Activated naive CD8-positive, alpha-beta T cell (primary cell): ENCODE measurements around the gene ADARB2.

Experiments
- H3K27ac Mint-ChIP-seq: one replicate; pipeline ENCODE4 v1.8.0; 2021; ENCODE audit warnings: mixed read lengths
- H3K27me3 Mint-ChIP-seq: one replicate; pipeline ENCODE4 v1.8.0; 2021; ENCODE audit warnings: mixed read lengths
- H3K36me3 Mint-ChIP-seq: one replicate; pipeline ENCODE4 v1.8.0; 2021; ENCODE audit warnings: mixed read lengths
- H3K4me1 Mint-ChIP-seq: one replicate; pipeline ENCODE4 v1.8.0; 2021; ENCODE audit warnings: low read depth, mixed read lengths
- H3K4me3 Mint-ChIP-seq: one replicate; pipeline ENCODE4 v1.8.0; 2021; ENCODE audit warnings: mild to moderate bottlenecking, mixed read lengths
- H3K9me3 Mint-ChIP-seq: one replicate; pipeline ENCODE4 v1.8.0; 2021; ENCODE audit warnings: low read depth, mixed read lengths

ADARB2 gene

DNA sequence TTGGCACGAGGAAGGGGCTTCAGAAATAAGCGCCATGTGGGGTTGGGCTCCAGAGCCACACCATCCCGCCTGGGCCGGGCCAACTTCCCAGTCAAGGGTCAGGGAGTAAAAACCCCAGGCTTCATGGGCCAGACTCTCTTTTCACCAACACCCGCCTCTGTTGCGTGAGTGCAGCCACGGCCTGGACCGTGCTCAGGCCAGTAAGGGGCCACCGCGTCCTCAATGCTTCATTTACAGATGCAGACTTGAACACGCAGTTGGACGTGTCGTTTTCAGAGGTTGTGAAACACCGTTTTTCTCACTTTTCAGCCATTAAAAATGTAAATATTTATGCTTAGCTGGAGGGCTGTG lies 520.1 kb downstream of the ADARB2 start:
- H3K36me3 Mint-ChIP-seq = no peaks in the 10 kb centered on the region
- H3K4me1 Mint-ChIP-seq = no peaks in the 10 kb centered on the region
- H3K4me3 Mint-ChIP-seq = no peak overlapping the region
- no peaks in the 10 kb centered on the region for H3K27me3 Mint-ChIP-seq
- no peaks in the 10 kb centered on the region for H3K9me3 Mint-ChIP-seq
- no peak overlapping the region for H3K27ac Mint-ChIP-seq

DNA sequence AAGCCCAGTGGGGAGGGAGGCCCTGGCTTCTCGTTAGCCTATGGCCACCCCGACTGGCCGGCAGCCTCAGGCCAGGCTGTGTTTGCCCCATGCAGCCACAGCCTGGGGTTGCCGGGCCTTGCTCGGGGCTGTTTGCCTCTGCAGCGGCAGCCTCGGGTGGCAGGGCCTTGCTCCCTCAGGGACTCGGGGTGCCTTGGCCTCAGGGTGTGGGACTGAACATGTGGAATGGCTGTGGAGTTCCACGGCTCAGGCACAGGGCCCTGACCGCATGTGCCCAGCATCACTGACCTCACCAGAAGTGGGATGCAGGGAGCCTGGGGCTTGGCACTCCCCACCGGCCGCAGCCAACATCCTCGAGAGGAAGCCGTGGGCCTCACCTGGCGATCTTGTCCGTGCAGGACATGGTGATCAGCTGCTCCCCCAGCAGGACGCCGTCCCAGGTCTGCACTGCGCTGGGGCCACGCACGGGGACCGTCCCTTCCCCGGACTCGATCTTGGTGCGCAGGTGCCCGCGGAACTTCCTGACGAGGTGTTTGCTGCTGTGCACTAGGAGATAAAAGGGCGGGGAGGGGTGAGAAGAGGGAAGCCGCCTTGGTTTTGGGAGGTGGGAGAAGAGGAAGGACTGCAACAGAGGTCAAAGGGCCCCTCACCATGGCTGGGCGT lies 520.6 kb downstream of the ADARB2 start:
- no peak overlapping the region for H3K27ac Mint-ChIP-seq
- no peaks in the 10 kb centered on the region for H3K4me1 Mint-ChIP-seq
- no peak overlapping the region for H3K4me3 Mint-ChIP-seq
- no peaks in the 10 kb centered on the region for H3K27me3 Mint-ChIP-seq
- H3K36me3 Mint-ChIP-seq = no peaks in the 10 kb centered on the region
- no peaks in the 10 kb centered on the region for H3K9me3 Mint-ChIP-seq

DNA sequence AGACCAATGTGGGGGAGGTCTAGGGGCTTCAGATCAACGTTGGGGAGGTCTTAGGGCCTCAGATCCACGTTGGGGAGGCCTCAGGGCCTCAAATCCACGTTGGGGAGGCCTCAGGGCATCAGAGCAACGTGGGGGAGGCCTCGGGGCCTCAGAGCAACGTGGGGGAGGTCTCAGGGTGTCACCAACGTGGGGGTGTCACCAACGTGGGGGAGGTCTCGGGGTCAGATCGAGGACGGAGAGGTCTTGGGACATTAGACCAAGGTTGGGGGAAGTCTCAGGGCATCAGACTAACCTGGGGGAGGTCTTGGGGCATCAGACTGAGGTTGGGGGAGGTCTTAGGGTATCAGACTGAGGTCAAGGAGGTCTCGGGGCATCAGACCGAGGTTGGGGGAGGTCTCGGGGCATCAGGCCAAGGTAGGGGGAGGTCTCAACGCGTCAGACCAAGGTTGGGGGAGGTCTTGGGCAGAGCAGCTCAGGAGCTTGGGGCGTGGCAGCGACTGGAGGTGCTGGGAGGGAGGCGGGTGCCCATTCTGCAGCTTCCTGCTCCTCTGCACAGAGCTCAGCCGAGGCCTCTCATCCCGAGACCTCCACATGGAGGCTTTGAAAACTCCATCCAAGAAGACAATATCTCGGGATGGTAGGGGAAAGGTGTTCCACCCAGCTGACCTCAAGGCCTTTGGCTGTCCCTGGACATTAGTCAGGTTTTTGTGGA lies 521.3 kb downstream of the ADARB2 start:
- H3K9me3 Mint-ChIP-seq = no peaks in the 10 kb centered on the region
- no peaks in the 10 kb centered on the region for H3K36me3 Mint-ChIP-seq
- H3K27ac Mint-ChIP-seq = no peak overlapping the region
- H3K4me1 Mint-ChIP-seq = no peaks in the 10 kb centered on the region
- H3K27me3 Mint-ChIP-seq = no peaks in the 10 kb centered on the region
- H3K4me3 Mint-ChIP-seq = no peak overlapping the region

DNA sequence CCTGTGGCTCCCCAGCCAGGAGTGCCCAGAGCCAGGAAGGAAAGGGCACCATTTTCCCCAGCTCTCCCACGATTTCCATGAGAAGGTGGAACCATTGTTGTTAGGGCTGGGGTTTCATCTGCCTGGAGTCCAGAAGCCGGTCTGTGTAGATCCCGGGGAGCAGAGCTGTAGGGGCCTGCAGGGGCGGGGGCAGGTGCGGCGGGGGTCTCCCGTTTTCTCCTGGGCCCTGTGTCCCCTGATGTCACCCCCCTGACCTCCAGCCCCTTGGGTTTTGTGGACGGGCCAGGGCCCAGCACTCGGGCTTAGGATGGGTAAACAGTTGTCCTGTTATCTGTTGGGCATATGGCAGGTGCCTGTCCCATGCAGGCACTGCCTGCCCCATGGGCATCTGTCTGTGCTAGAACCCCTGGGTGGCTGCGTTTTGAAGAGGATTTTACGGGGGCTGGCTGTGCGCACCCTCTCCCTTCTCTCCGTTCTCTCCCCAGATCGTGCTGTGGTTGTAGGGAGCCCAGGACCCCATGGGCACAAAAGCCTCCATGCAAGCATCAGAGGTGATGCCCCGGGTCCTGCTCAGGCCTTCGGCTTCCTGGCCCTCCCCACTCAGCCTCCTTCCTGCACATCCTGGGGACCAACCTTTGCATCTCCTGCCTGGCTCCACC lies 522.3 kb downstream of the ADARB2 start:
- no peak overlapping the region for H3K4me3 Mint-ChIP-seq
- H3K9me3 Mint-ChIP-seq = no peaks in the 10 kb centered on the region
- no peaks in the 10 kb centered on the region for H3K27me3 Mint-ChIP-seq
- H3K36me3 Mint-ChIP-seq = no peaks in the 10 kb centered on the region
- no peaks in the 10 kb centered on the region for H3K4me1 Mint-ChIP-seq
- H3K27ac Mint-ChIP-seq = no peak overlapping the region

DNA sequence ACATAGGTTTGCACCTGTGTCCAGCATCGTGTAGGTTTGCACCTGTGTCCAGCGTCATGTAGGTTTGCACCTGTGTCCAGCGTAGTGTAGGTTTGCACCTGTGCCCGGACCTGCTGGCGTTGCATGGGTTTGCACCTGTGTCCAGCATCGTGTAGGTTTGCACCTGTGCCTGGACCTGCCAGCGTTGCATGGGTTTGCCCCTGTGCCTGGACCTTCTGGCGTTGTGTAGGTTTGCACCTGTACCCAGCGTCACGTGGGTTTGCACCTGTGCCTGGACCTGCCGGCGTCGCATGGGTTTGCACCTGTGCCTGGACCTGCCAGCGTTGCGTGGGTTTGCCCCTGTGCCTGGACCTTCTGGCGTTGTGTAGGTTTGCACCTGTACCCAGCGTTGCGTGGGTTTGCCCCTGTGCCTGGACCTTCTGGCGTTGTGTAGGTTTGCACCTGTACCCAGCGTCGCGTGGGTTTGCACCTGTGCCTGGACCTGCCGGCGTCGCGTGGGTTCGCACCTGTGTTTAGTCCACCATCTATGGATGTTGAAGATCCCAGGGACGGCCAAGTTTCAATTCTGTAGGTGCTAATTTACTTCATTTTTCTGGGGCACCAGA lies 523.2 kb downstream of the ADARB2 start:
- Mint-ChIP-seq H3K27ac (no peak overlapping the region), H3K4me3 (no peak overlapping the region), H3K4me1 (no peaks in the 10 kb centered on the region), H3K9me3 (no peaks in the 10 kb centered on the region), H3K27me3 (no peaks in the 10 kb centered on the region), H3K36me3 (no peaks in the 10 kb centered on the region)

DNA sequence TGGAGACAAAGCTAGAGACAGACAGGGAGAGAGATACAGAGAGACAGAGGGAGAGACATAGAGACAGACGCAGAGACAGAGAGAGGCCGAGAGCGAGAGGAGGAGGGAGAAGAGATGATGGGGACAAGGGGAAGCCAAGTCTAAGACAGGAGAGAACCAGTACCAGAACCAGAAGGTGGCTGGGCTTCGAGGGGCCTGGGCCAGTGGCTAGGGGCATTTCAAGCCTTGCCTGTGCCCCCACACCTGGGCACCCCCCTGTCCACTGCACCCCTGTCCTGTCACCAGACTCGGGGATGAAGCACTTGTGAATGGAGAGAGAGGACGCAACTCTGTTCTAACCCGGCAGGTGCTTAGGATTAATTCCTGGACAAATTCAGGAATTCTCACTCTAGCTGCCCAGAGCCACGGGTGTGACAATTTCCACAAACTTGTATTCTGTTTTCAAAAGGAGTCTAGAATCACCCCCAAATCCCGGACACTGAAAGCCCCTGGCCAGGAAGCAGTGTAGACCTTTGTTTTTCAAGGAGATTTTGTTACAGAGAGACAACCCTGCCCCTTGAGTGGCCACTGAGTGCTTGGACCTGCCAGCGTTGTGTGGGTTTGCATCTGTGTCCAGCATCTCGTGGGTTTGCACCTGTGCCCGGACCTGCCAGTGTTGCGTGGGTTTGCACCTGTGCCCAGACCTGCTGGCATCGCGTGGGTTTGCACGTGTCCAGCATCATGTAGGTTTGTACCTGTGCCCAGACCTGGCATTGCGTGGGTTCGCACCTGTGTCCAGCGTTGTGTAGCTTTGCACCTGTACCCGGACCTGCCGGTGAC lies 523.9 kb downstream of the ADARB2 start:
- Mint-ChIP-seq H3K4me1 (no peaks in the 10 kb centered on the region), H3K27ac (no peak overlapping the region), H3K36me3 (no peaks in the 10 kb centered on the region), H3K9me3 (no peaks in the 10 kb centered on the region), H3K4me3 (no peak overlapping the region), H3K27me3 (no peaks in the 10 kb centered on the region)

DNA sequence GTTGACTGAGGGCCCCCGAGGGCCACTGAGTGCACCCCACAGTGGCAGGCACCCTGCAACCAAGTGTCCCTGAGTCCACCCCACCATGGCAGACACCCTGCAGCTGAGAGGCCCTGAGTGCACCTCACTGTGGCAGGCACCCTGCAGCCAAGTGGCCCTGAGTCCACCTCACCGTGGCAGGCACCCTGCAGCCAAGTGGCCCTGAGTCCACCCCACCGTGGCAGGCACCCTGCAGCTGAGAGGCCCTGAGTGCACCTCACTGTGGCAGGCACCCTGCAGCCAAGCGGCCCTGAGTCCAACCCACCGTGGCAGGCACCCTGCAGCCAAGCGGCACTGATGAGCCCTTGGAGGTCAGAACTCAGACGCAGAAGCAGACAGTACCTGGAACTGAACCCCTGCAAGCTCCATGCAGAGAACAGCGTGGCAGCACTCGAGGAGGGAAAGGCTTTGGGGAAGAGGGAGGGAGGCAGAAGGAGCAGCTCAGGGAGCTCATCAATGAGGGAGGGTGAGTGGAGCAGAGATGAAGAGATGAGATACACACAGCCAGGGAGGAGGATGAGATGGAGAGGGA lies 524.7 kb downstream of the ADARB2 start:
- H3K36me3 Mint-ChIP-seq = no peaks in the 10 kb centered on the region
- H3K4me3 Mint-ChIP-seq = no peak overlapping the region
- no peak overlapping the region for H3K27ac Mint-ChIP-seq
- H3K27me3 Mint-ChIP-seq = no peaks in the 10 kb centered on the region
- H3K9me3 Mint-ChIP-seq = no peaks in the 10 kb centered on the region
- no peaks in the 10 kb centered on the region for H3K4me1 Mint-ChIP-seq

DNA sequence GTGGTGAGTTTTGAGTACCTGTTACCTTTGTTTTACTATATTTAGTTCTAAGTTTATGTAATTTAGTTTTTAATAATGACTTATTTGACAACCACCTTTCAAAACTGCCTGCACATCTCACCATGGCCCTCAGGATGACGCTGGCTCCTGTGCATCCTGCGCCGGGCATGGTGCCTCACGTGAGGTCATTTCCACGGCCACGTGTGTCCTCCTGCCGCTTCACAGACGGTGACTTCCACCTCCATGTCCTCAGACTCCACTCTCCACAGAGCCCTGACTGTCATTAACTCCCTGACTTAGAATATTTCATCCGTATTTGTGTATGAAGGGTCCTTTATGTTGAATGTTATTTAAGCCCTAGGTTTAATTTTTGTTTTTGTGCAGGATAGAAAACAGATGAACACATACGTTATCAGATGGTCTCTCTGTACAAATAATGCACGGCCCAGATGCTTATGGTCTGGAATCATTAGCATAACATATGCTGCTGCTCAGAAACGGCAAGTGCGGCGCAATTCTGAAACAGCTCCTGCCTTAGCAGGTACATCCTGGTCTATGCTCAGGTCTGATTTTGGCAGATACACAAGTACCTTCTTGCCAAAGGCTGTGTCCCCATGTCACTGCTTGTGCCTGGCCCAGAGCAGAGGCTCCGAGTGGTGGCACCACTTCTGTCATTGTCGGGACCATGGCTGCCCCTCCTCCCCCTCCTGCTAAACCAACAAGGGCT lies 525.3 kb downstream of the ADARB2 start:
- Mint-ChIP-seq H3K4me3 (no peak overlapping the region), H3K9me3 (no peaks in the 10 kb centered on the region), H3K4me1 (no peaks in the 10 kb centered on the region), H3K36me3 (no peaks in the 10 kb centered on the region), H3K27me3 (no peaks in the 10 kb centered on the region), H3K27ac (no peak overlapping the region)

DNA sequence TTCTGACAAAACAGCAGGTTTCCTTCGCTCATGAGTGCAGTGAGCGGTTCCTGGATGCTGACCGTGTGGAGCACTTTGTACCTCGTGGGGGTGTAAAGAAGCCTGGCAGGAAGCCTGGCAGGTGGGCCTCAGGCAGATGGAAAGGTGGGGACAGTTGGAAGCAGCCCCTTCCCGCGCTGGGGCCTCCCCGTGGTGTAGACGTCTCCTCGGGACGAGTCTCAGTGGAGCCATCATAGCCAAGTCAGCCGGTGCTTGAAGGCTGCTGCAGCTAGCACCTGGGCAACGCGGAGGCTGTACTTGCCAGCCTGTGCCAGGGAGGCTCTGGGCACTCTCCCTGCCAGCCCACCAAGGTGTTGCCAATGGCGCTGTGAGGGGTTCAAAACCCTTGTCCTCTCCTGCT lies 526.7 kb downstream of the ADARB2 start:
- Mint-ChIP-seq H3K36me3 (no peaks in the 10 kb centered on the region), H3K27me3 (no peaks in the 10 kb centered on the region)

DNA sequence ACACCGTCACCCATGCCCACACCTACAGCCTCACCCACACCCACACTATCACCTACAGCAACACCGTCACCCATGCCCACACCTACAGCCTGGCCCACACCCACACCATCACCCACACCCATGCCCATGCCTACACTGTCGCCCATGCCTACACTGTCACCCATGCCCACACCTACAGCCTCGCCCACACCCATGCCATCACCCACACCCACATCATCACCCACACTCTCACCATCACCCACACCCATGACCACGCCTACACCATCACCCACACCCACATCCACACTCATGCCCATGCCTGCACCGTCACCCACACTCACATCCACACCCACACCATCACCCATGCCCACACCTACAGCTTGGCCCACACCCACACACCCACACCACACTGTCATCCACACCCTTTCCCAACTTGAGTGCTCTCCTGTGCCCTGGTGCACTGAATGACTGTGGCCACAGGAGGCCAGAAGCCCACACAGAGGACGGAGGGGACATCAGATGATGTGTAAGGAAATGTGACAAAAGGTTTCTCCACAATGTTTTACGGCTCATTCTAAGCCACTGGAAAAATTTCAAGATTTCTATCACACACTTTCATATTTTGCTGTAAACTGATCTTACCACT lies 527.9 kb downstream of the ADARB2 start:
- Mint-ChIP-seq H3K36me3 (no peaks in the 10 kb centered on the region), H3K9me3 (no peaks in the 10 kb centered on the region), H3K4me3 (no peak overlapping the region)

More for the DNA sequence above, 526.7 kb downstream of the ADARB2 start:
- Mint-ChIP-seq H3K27ac (no peak overlapping the region), H3K9me3 (no peaks in the 10 kb centered on the region), H3K4me3 (no peak overlapping the region), H3K4me1 (no peaks in the 10 kb centered on the region)

DNA sequence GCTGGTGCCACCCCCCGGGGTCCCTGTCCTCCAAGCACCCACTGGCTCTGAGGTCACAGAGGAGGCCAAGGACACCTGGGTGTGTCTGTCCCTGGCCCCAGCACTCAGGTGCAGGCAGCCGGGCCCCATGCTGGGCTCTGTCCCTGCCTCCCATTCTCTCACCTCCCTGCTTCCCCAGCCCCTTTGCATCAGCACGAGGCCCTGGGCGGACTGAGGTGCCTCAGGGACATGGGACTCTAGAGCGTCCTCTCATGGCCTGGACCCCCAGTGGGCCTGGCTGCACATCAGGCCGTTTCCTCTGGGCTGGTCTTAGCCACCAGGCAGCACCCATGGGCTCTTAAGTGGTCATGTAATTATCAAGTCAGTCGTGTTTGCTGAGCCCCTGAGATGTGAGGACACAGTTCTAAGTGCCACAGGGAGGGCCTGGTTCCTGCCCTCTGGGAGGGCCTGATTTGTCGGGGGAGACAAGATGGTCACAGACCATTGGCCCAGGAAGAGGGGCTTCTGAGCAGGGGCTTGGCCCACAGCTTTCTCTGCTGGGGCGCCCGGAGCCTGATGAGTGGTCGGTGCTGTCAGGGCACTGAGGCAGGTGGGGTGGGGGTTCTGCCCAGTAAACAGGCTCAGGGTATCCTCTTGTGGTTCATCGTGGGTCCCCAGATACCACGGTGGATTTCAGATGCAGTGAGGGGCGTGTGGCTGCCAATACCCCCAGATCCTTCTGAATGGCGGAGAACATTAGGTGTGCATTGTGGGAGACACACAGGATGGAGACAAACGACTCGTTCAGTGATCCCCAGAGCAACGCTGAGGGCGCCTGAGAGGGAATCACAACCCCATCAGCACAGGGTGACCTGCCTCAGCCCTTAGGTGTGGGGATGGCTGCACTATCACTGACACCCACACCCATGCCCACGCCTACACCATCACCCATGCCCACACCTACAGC lies 528.7 kb downstream of the ADARB2 start:
- H3K9me3 Mint-ChIP-seq = no peaks in the 10 kb centered on the region
- H3K36me3 Mint-ChIP-seq = no peaks in the 10 kb centered on the region
- H3K27me3 Mint-ChIP-seq = no peaks in the 10 kb centered on the region
- H3K4me3 Mint-ChIP-seq = no peak overlapping the region
- H3K4me1 Mint-ChIP-seq = no peaks in the 10 kb centered on the region
- H3K27ac Mint-ChIP-seq = no peak overlapping the region

More for the DNA sequence above, 527.9 kb downstream of the ADARB2 start:
- H3K4me1 Mint-ChIP-seq = no peaks in the 10 kb centered on the region
- no peaks in the 10 kb centered on the region for H3K27me3 Mint-ChIP-seq
- no peak overlapping the region for H3K27ac Mint-ChIP-seq

DNA sequence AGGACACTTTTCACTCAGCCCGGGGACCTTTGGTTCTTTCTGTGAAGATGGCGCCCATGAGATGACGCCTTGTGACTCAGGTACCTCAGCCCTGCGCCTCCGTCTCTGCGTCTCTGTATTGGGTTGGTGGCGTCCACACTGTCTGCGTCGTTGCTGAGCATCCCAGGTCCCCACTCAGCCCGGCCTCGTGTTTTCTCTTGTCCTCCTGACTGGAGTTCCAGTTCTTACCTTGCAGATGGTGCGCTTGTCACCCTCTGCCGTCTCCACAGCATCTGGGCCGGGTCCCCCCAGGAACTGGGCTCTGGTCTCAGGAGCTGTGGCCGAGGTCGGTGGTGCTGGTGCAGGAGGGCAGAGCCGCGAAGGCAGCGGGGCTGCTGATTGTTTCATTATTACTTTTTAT lies 530.7 kb downstream of the ADARB2 start:
- no peaks in the 10 kb centered on the region for H3K36me3 Mint-ChIP-seq

DNA sequence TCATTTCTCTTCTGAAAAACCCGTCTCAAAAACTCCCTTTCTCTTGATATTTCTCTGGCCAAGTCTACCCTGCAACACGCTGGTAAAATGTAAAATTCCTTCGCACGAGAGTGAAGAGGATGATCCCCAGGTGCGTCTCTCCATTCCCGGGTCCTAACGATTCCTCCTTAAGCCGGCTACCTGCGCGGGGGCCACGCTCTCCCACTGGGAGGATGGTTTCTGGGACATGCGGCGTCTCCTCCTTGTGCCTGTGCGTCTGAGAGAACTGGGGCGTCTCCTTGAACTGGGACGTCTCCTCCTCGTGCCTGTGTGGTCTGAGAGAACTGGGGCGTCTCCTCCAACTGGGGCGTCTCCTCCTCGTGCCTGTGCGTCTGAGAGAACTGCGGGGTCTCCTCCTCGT lies 531.2 kb downstream of the ADARB2 start:
- no peak overlapping the region for H3K4me3 Mint-ChIP-seq
- H3K27ac Mint-ChIP-seq = no peak overlapping the region
- H3K36me3 Mint-ChIP-seq = no peaks in the 10 kb centered on the region
- no peaks in the 10 kb centered on the region for H3K27me3 Mint-ChIP-seq
- no peaks in the 10 kb centered on the region for H3K9me3 Mint-ChIP-seq
- H3K4me1 Mint-ChIP-seq = no peaks in the 10 kb centered on the region

More for the DNA sequence above, 530.7 kb downstream of the ADARB2 start:
- no peak overlapping the region for H3K4me3 Mint-ChIP-seq
- H3K4me1 Mint-ChIP-seq = no peaks in the 10 kb centered on the region
- H3K27me3 Mint-ChIP-seq = no peaks in the 10 kb centered on the region
- no peaks in the 10 kb centered on the region for H3K9me3 Mint-ChIP-seq
- H3K27ac Mint-ChIP-seq = no peak overlapping the region
